GM21786 (cell line): ENCODE results near the gene CDH23.

Source experiments
- ATAC-seq: cut with Tn5 transposase; IDR thresholded peaks from one replicate; pipeline ENCODE4 v1.9.1; 2021; ENCODE audit not compliant: unreplicated experiment

The CDH23 gene

DNA sequence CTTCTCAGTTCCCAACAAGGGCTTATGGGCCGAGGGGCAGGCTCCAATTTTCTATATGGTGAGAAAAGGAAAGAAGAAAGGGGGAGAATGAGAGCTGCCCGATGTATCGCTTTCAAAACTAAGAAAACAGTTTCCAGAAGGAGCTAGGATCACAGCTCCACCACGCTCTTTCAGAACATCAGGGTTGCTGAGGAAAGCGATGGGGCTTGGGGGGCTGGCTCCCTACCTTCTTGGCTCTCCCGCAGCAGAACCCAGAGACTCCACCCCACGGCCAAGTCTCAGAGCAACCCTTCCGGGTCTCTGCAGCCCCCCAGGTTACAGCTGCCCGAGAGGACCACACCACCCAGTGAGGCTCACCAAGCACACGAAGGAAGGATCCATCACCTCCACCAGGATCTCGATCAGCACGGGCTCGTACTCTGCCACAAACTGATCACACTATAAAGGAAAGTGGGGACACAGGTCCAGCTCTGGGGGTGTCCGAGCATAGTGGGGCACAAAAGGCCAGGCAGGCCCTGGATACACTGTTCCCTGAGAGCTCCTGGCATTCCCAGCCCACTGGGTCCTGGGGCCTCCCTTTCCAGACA is 422.0 kb downstream of the CDH23 start:
- ATAC-seq: no peak

DNA sequence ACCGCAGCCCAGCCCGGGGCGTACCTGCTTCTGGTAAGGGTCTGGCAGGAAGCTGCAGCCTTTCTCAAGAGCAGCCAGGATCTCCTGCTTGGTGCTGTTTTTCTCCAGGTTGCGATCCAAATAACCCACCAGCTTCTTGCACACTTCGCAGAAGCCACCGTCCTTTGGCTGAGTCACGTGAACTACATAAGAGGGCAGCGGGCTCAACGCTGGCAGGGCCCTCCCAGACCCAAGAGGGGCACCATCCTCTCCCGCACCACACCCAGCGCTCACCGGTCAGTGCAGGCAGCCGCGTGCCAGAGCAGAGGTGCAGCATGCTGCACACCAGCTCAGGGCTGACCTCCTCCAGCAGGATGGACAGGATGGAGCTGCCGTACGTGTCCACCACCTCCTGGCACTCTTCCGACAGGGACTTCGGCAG is 422.7 kb downstream of the CDH23 start:
- no peak for ATAC-seq

- ATAC-seq: no peak
Observed at GRCh38 chr10:71819985-71820384, 423.3 kb downstream of the CDH23 start.

DNA sequence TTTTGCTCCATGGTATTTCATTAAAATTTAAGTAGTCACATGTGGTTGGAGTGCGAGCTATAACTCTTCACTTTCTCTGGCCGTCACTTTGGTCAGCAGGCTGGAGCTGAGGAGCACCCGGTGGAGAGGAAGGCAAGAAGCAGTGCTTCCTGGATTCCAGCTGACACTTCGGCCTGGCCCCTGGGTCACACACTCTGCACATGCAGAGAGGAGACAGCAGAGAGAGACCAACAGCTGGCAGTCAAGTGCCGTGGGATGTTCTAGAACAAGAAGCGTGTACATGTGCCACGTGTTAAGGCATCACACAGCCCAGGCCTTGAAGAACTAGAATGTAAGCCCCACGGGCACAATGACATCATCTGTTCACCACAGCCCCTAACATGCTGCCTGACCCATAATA is 424.2 kb downstream of the CDH23 start:
- no peak for ATAC-seq

DNA sequence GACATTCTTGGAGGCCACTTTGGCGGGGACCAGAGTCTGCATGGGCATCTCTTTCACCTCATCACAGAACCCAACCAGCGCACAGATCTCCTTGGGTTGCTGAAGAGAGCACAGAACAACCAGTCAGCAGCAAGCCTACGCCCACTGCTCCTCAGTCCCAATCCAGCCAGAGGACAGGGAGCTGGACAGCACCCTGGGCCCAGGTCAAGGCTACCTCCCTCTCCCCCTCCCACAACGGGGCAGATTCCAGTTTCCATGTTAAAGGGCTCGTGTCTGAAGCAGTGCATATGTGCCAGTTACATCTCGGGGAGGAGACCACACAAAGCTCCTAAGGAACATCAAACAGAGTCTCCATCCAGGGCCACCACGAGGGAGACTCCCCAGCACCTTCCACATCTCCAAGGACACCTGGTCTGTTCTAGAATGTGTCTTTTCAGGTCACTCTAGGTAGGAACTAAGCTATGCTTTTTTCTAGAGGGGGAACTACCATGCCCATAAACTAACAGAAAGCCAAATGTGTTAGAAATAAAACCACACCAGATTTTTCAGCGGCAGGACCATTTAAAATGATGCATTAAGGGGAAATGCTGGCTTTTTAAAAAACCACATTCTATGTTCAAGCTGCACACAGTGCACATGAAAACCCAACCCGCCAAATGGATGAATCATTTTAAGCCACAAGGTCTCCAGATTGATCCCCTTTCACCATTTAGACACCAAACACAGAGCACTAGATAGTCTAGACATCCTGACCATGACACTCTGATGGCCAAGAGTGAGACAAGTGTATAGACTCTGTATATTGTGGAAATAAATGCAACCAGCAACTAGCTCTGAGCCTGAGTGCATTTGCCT is 425.4 kb downstream of the CDH23 start:
- ATAC-seq: no peak

- ATAC-seq: no peak
Observed at GRCh38 chr10:71823356-71823755, 426.6 kb downstream of the CDH23 start.

GRCh38 chr10:71824333-71824732 is 427.6 kb downstream of the CDH23 start:
- ATAC-seq: no peak

DNA sequence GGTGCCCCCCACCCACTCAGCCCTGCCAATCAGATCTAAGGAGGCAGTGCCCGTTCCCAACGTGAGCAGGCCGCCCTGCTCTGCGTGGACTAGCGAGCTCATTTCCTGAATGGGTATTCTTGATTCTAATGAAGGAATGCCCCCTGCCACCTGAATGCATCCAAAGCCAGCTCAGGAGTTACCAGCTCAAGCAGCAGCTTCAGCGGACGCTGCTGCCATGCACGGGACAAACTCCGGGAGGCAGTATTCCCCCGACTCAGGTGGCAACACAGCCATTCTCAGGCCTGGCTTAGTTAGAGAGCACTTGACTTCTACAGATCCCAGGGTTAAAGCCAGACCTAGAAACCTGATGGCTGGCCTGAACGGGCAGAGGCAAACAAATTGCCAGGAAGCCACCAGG is 428.5 kb downstream of the CDH23 start:
- no peak for ATAC-seq

GRCh38 chr10:71827852-71828251 is 431.1 kb downstream of the CDH23 start:
- no peak for ATAC-seq

GRCh38 chr10:71828702-71829101 is 432.0 kb downstream of the CDH23 start:
- no peak for ATAC-seq

DNA sequence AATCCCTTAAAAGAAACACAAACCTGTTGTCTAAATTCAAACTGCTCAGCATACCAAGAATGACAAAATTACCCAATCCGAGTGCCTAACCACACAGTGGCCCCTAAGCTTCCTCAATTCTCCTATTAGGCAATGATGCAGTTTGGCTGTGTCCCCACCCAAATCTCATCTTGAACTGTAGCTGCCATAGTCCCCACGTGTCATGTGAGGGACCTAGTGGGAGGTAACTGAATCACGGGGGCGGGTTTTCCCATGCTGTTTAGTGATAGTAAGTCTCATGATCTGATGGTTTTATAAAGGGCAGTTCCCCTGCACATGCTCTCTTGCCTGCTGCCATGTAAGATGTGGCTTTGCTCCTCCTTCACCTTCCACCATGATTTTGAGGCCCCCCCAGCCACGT is 432.5 kb downstream of the CDH23 start:
- ATAC-seq: no peak

DNA sequence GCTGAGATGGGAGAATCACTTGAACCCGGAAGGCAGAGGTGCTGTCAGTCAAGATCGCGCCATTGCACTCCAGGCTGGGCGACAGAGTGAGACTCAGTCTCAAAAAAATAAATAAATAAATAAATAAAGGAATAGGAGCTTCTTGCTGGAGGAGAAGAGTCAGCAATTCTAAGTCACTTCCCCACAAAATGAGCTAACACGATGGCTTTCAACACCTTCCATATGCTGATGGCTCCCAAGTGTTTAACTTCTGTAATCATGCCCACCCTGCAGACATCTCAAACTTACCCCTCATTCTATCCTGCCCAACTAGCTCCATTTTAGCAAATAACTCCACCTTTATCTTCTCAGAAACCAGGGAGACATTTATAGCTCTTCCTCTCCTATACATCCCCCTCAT is 433.2 kb downstream of the CDH23 start:
- ATAC-seq: no peak

- no peak for ATAC-seq
Observed at GRCh38 chr10:71830726-71831125, 434.0 kb downstream of the CDH23 start.

- no peak for ATAC-seq
Observed at GRCh38 chr10:71831646-71832552, 435.2 kb downstream of the CDH23 start.

- ATAC-seq: no peak
Observed at GRCh38 chr10:71832967-71833366, 436.2 kb downstream of the CDH23 start.

- no peak for ATAC-seq
Observed at GRCh38 chr10:71833451-71834342, 437.0 kb downstream of the CDH23 start.

- ATAC-seq: no peak
Observed at GRCh38 chr10:71834343-71834674, 437.6 kb downstream of the CDH23 start.

DNA sequence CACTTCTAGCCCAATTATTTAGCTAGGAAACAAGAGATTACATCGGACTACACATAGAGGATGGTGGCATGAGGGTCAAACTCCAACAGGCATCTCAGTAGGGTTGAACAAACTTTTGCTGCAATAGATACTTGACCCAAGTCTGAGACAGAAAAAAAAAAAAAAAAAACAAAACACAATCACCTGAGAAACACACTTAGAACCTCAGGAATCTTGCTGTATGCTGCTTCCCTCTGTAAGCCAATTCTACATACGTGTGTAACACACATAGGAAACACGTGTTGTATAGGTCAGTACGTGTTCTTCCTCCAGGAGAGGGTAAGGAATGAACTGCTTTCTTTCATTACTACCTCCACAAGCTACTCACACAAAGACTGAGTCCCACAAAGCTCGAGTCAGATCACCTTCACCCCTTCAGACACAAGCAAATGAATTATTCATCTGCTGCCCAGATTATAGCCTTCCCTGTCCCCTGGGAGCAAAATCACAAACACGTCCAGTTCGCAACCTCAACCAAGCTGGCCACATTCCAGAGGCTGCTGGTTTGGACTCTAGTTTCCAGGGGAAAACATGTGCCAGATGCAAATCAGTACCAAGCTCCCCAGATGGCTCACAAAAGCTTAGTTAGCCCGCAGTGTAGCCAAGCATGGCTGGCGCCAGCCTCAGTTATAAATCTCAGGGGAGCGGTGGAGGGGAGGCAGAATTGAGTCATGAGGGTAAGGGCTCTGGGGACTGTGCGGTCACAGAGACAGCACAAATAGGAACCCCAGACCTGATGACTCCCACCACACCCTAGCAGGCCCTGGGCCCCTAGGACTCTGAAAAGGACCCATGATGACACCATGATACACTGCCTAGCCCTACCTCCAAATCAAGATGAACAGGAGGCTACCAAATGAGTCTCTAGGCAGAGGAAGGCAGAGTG is 439.2 kb downstream of the CDH23 start:
- ATAC-seq: peak; percentile 93

DNA sequence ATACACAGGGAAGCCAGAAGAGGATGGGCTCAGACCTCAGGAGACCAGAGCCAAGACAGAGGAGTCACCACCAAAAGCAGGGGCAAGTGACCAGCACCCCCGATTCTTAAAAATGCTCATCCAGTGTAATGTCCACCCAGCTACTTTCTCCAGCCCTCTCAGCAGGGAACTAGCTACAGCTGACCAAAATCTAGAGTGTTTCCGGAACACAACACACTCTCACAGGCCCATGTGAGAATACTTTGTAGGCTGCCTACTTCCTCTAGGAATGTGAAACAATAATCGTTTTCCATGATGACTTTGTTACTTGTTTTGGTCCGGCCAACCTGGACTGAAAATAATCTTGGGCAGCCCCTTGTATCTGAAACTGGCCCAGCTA is 439.9 kb downstream of the CDH23 start:
- peak; percentile 28 for ATAC-seq
